GM12865 (cell line): Measurements from ENCODE around the gene ZBTB25.

Experiments
- DNase-seq: peaks from one replicate; pipeline ENCODE4 v3.0.0; 2010; ENCODE audit warnings: low read depth
- H3K4me3 ChIP-seq: 2 replicates; pipeline ENCODE4 v1.5.1; 2011; ENCODE audit warnings: mild to moderate bottlenecking, low read depth, low read length, control low read depth
- TF ChIP-seq, protein P1 (sequence below): IDR thresholded peaks from 2 replicates; pipeline ENCODE4 v1.5.1; 2011; ENCODE audit warnings: low read length, control low read depth, low read depth, inconsistent platforms; ENCODE audit not compliant: insufficient read depth; ENCODE audit errors: missing control alignments

ZBTB25 gene

DNA sequence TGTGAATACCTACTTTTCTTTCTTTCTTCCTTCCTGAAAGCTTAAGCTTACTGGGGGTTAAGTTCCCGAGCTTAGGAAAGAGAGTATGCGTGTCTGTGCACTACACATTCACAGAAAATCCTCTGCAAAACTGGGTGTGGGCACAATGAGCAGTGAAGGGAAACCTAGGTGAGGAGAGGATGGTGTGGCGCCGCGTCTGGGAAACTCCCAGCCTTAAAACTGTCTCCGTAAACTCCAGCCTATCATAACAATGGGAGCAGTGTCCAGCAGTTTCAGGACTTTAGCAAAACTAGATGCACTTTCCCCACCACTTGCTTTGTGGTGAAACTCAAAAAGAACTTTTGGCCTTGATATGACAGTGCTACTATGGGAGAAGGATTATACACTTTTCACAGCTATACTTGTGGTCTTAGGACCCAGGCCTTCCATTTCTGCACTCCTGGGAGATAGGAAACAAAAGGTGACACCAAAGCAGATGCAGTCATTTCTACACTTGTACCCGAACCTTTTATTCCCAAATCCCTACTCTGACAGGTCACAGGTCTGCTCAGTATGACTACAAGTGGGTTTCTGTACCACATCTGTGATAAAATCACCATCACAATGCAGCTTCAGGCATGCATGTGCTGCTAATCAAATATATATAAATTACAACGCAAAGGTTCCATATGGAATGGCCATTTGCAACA lies 27.9 kb downstream of the ZBTB25 start:
- H3K4me3 ChIP-seq: no peak overlapping the region
- TF ChIP-seq, protein P1, sequence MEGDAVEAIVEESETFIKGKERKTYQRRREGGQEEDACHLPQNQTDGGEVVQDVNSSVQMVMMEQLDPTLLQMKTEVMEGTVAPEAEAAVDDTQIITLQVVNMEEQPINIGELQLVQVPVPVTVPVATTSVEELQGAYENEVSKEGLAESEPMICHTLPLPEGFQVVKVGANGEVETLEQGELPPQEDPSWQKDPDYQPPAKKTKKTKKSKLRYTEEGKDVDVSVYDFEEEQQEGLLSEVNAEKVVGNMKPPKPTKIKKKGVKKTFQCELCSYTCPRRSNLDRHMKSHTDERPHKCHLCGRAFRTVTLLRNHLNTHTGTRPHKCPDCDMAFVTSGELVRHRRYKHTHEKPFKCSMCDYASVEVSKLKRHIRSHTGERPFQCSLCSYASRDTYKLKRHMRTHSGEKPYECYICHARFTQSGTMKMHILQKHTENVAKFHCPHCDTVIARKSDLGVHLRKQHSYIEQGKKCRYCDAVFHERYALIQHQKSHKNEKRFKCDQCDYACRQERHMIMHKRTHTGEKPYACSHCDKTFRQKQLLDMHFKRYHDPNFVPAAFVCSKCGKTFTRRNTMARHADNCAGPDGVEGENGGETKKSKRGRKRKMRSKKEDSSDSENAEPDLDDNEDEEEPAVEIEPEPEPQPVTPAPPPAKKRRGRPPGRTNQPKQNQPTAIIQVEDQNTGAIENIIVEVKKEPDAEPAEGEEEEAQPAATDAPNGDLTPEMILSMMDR: no peak
- DNase-seq: no peak

DNA sequence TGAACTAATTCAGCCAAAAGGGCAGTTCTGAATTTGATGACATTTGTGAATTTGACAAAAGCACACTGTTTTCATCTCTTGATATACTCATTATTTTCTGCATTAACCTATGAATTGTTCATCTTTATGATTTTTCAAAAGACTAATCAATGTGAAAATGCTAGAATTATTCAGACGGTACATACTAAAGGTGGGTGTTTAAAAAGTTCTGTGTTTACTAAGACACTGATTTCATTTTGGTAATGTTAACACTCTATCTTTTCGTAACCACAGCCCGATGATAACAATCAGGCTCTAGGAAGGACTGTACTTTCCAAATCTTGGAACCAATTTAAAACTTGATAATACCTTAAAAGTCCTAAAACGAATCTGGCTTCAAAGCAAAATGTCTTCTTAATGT lies 28.9 kb downstream of the ZBTB25 start:
- TF ChIP-seq, protein P1: no peak
- H3K4me3 ChIP-seq: no peak overlapping the region
- DNase-seq: no peak

DNA sequence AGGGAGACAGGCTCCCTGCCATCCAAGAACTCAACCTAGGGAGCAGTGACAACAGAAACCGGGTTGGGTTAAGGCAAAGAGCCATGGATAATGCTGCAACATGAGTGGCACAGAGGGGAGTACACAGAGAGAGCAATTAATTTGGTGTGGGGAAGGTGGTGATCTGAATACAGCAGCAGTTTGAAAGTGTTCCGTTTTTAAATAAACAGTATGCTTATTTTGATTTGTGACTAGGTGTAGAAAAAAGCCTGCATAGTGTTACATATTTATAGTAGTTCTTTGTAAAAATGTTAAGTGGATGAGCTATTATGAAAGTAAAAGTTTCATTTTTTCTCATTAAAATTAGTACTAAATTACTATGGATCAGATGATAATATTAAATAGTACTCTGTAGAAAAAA lies 29.6 kb downstream of the ZBTB25 start:
- TF ChIP-seq, protein P1: no peak
- DNase-seq: no peak

DNA sequence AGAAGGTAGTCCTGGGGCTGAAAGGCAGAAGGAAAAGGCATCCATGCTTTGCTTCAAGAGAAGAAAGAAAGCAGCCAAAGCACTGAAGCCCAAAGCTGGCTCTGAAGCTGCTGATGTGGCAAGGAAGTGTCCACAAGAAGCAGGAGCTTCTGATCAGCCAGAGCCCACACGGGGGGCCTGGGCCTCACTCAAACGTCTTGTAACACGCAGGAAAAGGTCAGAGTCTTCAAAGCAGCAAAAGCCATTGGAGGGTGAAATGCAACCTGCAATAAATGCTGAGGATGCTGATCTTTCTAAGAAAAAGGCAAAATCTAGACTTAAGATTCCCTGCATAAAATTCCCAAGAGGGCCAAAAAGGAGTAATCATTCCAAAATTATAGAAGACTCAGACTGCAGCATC lies 35.2 kb downstream of the ZBTB25 start:
- TF ChIP-seq, protein P1: no peak
- no peak overlapping the region for H3K4me3 ChIP-seq
- no peak for DNase-seq

More for the DNA sequence above, 29.6 kb downstream of the ZBTB25 start:
- H3K4me3 ChIP-seq: no peak overlapping the region

DNA sequence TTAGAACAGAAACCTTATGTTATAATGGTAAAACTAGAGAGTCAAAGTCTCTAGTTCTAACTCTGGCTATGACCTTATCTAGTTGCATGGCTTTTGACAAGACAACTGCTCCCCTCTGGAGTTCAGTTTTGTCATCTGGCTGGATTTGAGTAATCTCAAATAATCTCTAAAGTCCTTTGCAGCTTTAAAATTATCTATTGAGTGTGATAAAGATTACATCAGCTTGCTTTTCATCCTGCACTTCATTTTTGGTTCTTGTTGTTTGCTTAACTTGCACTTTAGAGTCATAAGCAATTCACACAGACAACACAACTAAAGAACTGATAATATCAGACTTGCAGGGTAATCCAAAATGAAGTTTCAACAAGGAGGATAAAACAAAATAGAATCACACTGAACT lies 36.1 kb downstream of the ZBTB25 start:
- H3K4me3 ChIP-seq: no peak overlapping the region
- TF ChIP-seq, protein P1: no peak
- no peak for DNase-seq

DNA sequence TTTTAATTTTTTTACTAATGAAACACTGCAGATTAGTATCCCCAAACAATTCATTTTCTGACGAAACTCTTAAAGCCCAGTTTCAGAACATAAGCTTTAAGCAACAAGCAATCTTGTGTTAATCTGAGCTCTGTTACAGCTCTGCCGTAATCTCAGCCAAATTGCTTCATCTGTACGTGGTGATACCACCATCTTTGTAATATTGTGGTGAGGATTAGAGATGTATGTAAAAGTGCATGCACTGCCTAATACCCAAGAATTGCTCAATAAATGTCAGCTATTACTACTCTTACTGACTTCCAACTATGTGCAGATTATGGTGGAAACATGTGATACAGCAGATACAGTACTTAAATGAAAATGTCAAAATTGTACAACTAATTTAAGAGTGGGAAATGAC lies 36.5 kb downstream of the ZBTB25 start:
- H3K4me3 ChIP-seq: no peak overlapping the region
- TF ChIP-seq, protein P1: no peak
- DNase-seq: no peak
